HG02973 (cell line): ENCODE data around the gene PYY.
"Not testable (repeated sequence)": the region's sequence is repeated elsewhere in the genome, so short reads cannot be mapped to it uniquely, and the experiment has no call there.

Experiments used
- ATAC-seq: cut with Tn5 transposase; IDR thresholded peaks from one replicate; pipeline ENCODE4 v1.9.1; 2021; ENCODE audit warnings: moderate library complexity; ENCODE audit not compliant: unreplicated experiment

Gene PYY

GRCh38 chr17:43979011-43979410 is 25.3 kb upstream of the PYY start:
- ATAC-seq = no peak

GRCh38 chr17:43978078-43978477 is 24.3 kb upstream of the PYY start:
- no peak for ATAC-seq

- ATAC-seq = no peak
Measured at GRCh38 chr17:43976963-43977837, 23.5 kb upstream of the PYY start.

GRCh38 chr17:43975898-43976297 is 22.2 kb upstream of the PYY start:
- ATAC-seq = no peak

GRCh38 chr17:43974382-43975266 is 20.9 kb upstream of the PYY start:
- no peak for ATAC-seq

- not testable (repeated sequence) for ATAC-seq
Measured at GRCh38 chr17:43972444-43973212, 18.9 kb upstream of the PYY start.

- not testable (repeated sequence) for ATAC-seq
Measured at GRCh38 chr17:43971436-43971835, 17.7 kb upstream of the PYY start.

- ATAC-seq = no peak
Measured at GRCh38 chr17:43970366-43970765, 16.6 kb upstream of the PYY start.

- no peak for ATAC-seq
Measured at GRCh38 chr17:43967251-43967875, 13.6 kb upstream of the PYY start.

- ATAC-seq = no peak
Measured at GRCh38 chr17:43966276-43966675, 12.5 kb upstream of the PYY start.

- no peak for ATAC-seq
Measured at GRCh38 chr17:43962479-43962878, 8.7 kb upstream of the PYY start.

GRCh38 chr17:43961954-43962353 is 8.2 kb upstream of the PYY start:
- ATAC-seq = no peak

- ATAC-seq = not testable (repeated sequence)
Measured at GRCh38 chr17:43961292-43961691, 7.6 kb upstream of the PYY start.

GRCh38 chr17:43958748-43959352 is 5.1 kb upstream of the PYY start:
- ATAC-seq = no peak

- no peak for ATAC-seq
Measured at GRCh38 chr17:43956222-43956621, 2.5 kb upstream of the PYY start.

GRCh38 chr17:43952724-43953666 is 745 bp downstream of the PYY start:
- ATAC-seq = no peak

- ATAC-seq = no peak
Measured at GRCh38 chr17:43952351-43952723, 1.4 kb downstream of the PYY start.

GRCh38 chr17:43951750-43952149 is 2.0 kb downstream of the PYY start:
- ATAC-seq = no peak

- ATAC-seq = no peak
Measured at GRCh38 chr17:43950554-43950953, 3.2 kb downstream of the PYY start.
